GM23338 (cell line): Measurements from ENCODE around the gene MAP3K10. TPM values are rescaled to one million over a fixed set of nuclear protein-coding genes. Genes with fewer than 3 reads are reported as not detected.
A peak's percentile ranks its signal among the peaks of the same experiment; 100 is the strongest.

Experiments
- ATAC-seq: fragments of 200-7000 bp; cut with Tn5 transposase; 3 replicates; pipeline ENCODE4 v1.9.1; 2020
- DNase-seq: peaks from one replicate; pipeline ENCODE4 v3.0.0-alpha.2; 2015; ENCODE audit warnings: low spot score
- H2AFZ ChIP-seq: fragments of 200-600 bp; sonication (generic); 2 replicates; pipeline ENCODE4 v1.8.0; 2016; ENCODE audit warnings: antibody characterized with exemption, mild to moderate bottlenecking, moderate library complexity
- H3F3A ChIP-seq: fragments of 200-600 bp; sonication (generic); replicated peaks from 2 replicates; pipeline ENCODE4 v1.8.0; 2017; ENCODE audit warnings: antibody characterized with exemption, mixed run types, low read depth
- H3K27ac ChIP-seq: fragments of 200-600 bp; sonication (generic); 2 replicates; pipeline ENCODE4 v1.6.1; 2016; ENCODE audit warnings: low read depth
- H3K27me3 ChIP-seq: fragments of 200-600 bp; sonication (generic); 2 replicates; pipeline ENCODE4 v1.8.0; 2016; ENCODE audit warnings: mild to moderate bottlenecking, mixed run types, moderate library complexity; ENCODE audit not compliant: insufficient read depth
- H3K36me3 ChIP-seq: fragments of 200-600 bp; sonication (generic); 2 replicates; pipeline ENCODE4 v1.8.0; 2016; ENCODE audit warnings: mild to moderate bottlenecking; ENCODE audit not compliant: insufficient read depth
- H3K4me1 ChIP-seq: fragments of 200-600 bp; sonication (generic); 2 replicates; pipeline ENCODE4 v1.8.0; 2016; ENCODE audit warnings: mild to moderate bottlenecking, moderate library complexity; ENCODE audit not compliant: insufficient read depth
- H3K4me2 ChIP-seq: fragments of 200-600 bp; sonication (generic); 2 replicates; pipeline ENCODE4 v1.7.1; 2017; ENCODE audit warnings: mixed run types
- H3K4me3 ChIP-seq: fragments of 200-600 bp; sonication (generic); 2 replicates; pipeline ENCODE4 v1.6.1; 2016; ENCODE audit warnings: mixed run types
- H3K79me2 ChIP-seq: fragments of 200-600 bp; sonication (generic); replicated peaks from 2 replicates; pipeline ENCODE4 v1.8.0; 2017; ENCODE audit warnings: mild to moderate bottlenecking; ENCODE audit not compliant: insufficient read depth
- H3K9me2 ChIP-seq: fragments of 200-600 bp; sonication (generic); 2 replicates; pipeline ENCODE4 v1.8.0; 2017; ENCODE audit not compliant: insufficient read depth
- H4K20me1 ChIP-seq: fragments of 200-600 bp; sonication (generic); replicated peaks from 2 replicates; pipeline ENCODE4 v1.8.0; 2017; ENCODE audit warnings: mild to moderate bottlenecking; ENCODE audit not compliant: insufficient read depth
- H3K27ac Mint-ChIP-seq: 2 replicates; pipeline ENCODE4 v1.8.0; 2020; ENCODE audit warnings: inconsistent platforms, mild to moderate bottlenecking, moderate library complexity, mixed read lengths
- H3K27me3 Mint-ChIP-seq: 3 replicates; pipeline ENCODE4 v1.8.0; 2022; ENCODE audit warnings: low read depth, mild to moderate bottlenecking, moderate library complexity, mixed read lengths, inconsistent platforms; ENCODE audit not compliant: insufficient read depth, poor library complexity
- H3K36me3 Mint-ChIP-seq: 3 replicates; pipeline ENCODE4 v1.8.0; 2021; ENCODE audit warnings: low read depth, mild to moderate bottlenecking, inconsistent platforms, moderate library complexity, mixed read lengths
- H3K4me1 Mint-ChIP-seq: 3 replicates; pipeline ENCODE4 v1.8.0; 2020; ENCODE audit warnings: mild to moderate bottlenecking, inconsistent platforms, mixed read lengths
- H3K4me3 Mint-ChIP-seq: 3 replicates; pipeline ENCODE4 v1.8.0; 2021; ENCODE audit warnings: moderate library complexity, mild to moderate bottlenecking, inconsistent platforms, mixed read lengths
- H3K9me3 Mint-ChIP-seq: 3 replicates; pipeline ENCODE4 v1.8.0; 2020; ENCODE audit warnings: moderate library complexity, mild to moderate bottlenecking, inconsistent platforms, mixed read lengths
- EZH2 ChIP-seq: fragments of 200-600 bp; sonication (generic); IDR thresholded peaks from one replicate; pipeline ENCODE4 v1.8.0; 2017; ENCODE audit warnings: antibody characterized with exemption, mild to moderate bottlenecking, low read depth; ENCODE audit not compliant: unreplicated experiment
- EZH2phosphoT487 ChIP-seq: fragments of 200-600 bp; sonication (generic); IDR thresholded peaks from one replicate; pipeline ENCODE4 v1.8.1; 2018; ENCODE audit warnings: antibody characterized with exemption; ENCODE audit not compliant: unreplicated experiment
- JUNB ChIP-seq: IDR thresholded peaks from one replicate; pipeline ENCODE4 v1.6.1; 2016; ENCODE audit warnings: antibody characterized with exemption; ENCODE audit not compliant: unreplicated experiment
- POLR2AphosphoS5 ChIP-seq: IDR thresholded peaks from 2 replicates; pipeline ENCODE4 v1.6.1; 2016; ENCODE audit warnings: antibody characterized with exemption, low read depth
- polyA plus RNA-seq: library from polyadenylated mRNA; unstranded; fragments of >200 nt; fragmentation: Nextera tagmentation; extraction: Ambion mirVana; gene quantifications from 2 replicates; pipeline ENCODE4 v1.2.1, GENCODE V29; 2016
- total RNA-seq: library from RNA; depleted of rRNA; stranded (reverse); fragments of >200 nt; shearing (Covaris generic); gene quantifications from 2 replicates; pipeline ENCODE4 v1.2.3, GENCODE V29; 2014
- TF ChIP-seq, protein P1 (sequence below), 2 experiments: fragments of 200-600 bp in 1 of 2; sonication (generic) in 1 of 2; conservative IDR thresholded peaks; 2 replicates each; pipeline versions ENCODE4 v1.5.1 to v1.6.1; 2016 to 2017; ENCODE audit warnings: antibody characterized with exemption in 2 of 2, low read depth in 2 of 2, mild to moderate bottlenecking in 2 of 2, moderate library complexity in 1 of 2

Gene MAP3K10
- total and polyA plus RNA-seq, 2 experiments from 2014 or later, result 5.9 to 13.7 TPM

GRCh38 chr19:40216777-40217026, 25.5 kb downstream of the MAP3K10 start:
- Histone ChIP-seq H3K4me2 (peak overlapping the region; percentile 84), H3K79me2 (no peaks in the 10 kb centered on the region), H3K36me3 (no peaks in the 10 kb centered on the region), H3K9me2 (no peaks in the 10 kb centered on the region), H3K4me3 (peak overlapping the region; percentile 57), H2AFZ (no peak overlapping the region), H4K20me1 (0 out of 2 replicates have a peak, but pooled peaks cover 3% of the 10 kb centered on the region), H3F3A (0 out of 2 replicates have a peak, but pooled peaks cover 9% of the 10 kb centered on the region), H3K27me3 (peaks cover 11% of the 10 kb centered on the region; the same call in 1 of the 2 replicates), H3K27ac (no peak overlapping the region), H3K4me1 (no peaks in the 10 kb centered on the region; the same call in 1 of the 2 replicates)
- Mint-ChIP-seq H3K27ac (no peak overlapping the region), H3K27me3 (peaks cover 29% of the 10 kb centered on the region), H3K4me3 (peak overlapping the region; percentile 58), H3K9me3 (no peaks in the 10 kb centered on the region; the same call in 2 of the 3 replicates), H3K4me1 (peaks cover 9% of the 10 kb centered on the region), H3K36me3 (no peaks in the 10 kb centered on the region)
- ATAC-seq (no peak), DNase-seq (no peak)
- TF ChIP-seq EZH2 (no peak), JUNB (no peak), POLR2AphosphoS5 (no peak)

DNA sequence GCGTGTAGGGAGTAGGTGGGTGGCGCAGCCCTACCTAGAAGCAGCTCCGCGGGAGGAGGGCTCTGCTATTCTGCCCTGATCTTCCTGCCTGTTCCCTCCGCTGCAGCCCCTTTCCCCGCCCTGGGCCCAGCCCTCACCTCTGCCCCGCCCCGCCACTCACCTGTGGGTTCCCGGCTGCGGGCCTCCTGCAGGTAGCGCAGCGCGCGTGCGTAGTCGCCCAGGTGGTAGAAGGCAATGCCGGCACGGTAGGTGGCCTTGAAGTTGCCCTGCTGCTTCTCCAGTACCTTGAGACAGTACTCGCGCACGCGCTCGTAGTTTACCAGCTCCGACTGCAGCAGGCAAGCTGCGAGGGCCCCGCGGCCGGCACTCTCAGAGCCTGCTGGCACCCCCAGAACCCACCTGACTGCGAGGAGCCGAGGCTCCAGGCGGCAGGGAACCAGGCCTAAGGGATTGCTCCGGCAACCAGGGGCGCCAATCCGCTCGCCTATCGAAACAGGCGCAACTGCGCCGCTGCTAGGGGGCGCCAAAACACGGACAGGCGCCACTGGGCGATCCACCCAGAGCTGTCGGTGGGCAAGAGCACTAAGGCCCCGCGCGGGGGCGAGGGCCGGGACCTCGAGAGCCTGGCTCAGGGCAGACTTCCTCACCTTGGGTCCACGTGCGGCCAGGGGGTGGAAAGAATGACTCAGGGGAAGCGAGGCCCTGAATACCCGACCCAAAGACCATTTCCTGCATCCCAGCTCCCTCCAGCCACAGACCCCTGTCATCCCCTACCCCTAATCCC, 26.0 kb downstream of the MAP3K10 start:
- Histone ChIP-seq H3K4me2 (peak overlapping the region; percentile 84), H3K36me3 (no peaks in the 10 kb centered on the region), H3K4me3 (peak overlapping the region; percentile 57), H3K9me2 (no peaks in the 10 kb centered on the region), H3K27ac (no peak overlapping the region), H4K20me1 (0 out of 2 replicates have a peak, but pooled peaks cover 3% of the 10 kb centered on the region), H2AFZ (peak overlapping the region; percentile 83; the same call in 1 of the 2 replicates), H3K4me1 (no peaks in the 10 kb centered on the region; the same call in 1 of the 2 replicates), H3F3A (0 out of 2 replicates have a peak, but pooled peaks cover 9% of the 10 kb centered on the region), H3K27me3 (peaks cover 11% of the 10 kb centered on the region; the same call in 1 of the 2 replicates), H3K79me2 (no peaks in the 10 kb centered on the region)
- H3K9me3 Mint-ChIP-seq, result peaks cover 5% of the 10 kb centered on the region
- peak overlapping the region; percentile 58 for H3K4me3 Mint-ChIP-seq
- ATAC-seq (peak; percentile 73), DNase-seq (peak; percentile 83)
- H3K27me3 Mint-ChIP-seq, result peaks cover 34% of the 10 kb centered on the region
- peaks cover 9% of the 10 kb centered on the region for H3K4me1 Mint-ChIP-seq
- no peak for TF ChIP-seq EZH2phosphoT487
- TF ChIP-seq, protein P1, sequence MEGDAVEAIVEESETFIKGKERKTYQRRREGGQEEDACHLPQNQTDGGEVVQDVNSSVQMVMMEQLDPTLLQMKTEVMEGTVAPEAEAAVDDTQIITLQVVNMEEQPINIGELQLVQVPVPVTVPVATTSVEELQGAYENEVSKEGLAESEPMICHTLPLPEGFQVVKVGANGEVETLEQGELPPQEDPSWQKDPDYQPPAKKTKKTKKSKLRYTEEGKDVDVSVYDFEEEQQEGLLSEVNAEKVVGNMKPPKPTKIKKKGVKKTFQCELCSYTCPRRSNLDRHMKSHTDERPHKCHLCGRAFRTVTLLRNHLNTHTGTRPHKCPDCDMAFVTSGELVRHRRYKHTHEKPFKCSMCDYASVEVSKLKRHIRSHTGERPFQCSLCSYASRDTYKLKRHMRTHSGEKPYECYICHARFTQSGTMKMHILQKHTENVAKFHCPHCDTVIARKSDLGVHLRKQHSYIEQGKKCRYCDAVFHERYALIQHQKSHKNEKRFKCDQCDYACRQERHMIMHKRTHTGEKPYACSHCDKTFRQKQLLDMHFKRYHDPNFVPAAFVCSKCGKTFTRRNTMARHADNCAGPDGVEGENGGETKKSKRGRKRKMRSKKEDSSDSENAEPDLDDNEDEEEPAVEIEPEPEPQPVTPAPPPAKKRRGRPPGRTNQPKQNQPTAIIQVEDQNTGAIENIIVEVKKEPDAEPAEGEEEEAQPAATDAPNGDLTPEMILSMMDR (conservative IDR thresholded peaks at IDR 0.05; ENCODE audit: low read depth in 2 of 2), result peak; percentile 89 to 90
- no peak overlapping the region for H3K27ac Mint-ChIP-seq
- H3K36me3 Mint-ChIP-seq, result peaks cover 4% of the 10 kb centered on the region
